ENCODE measurements around the gene LSM8.
A peak's percentile ranks its signal among the peaks of the same experiment; 100 is the strongest.
"Not testable (repeated sequence)": the region's sequence is repeated elsewhere in the genome, so short reads cannot be mapped to it uniquely, and the experiment has no call there.

Gene LSM8

DNA sequence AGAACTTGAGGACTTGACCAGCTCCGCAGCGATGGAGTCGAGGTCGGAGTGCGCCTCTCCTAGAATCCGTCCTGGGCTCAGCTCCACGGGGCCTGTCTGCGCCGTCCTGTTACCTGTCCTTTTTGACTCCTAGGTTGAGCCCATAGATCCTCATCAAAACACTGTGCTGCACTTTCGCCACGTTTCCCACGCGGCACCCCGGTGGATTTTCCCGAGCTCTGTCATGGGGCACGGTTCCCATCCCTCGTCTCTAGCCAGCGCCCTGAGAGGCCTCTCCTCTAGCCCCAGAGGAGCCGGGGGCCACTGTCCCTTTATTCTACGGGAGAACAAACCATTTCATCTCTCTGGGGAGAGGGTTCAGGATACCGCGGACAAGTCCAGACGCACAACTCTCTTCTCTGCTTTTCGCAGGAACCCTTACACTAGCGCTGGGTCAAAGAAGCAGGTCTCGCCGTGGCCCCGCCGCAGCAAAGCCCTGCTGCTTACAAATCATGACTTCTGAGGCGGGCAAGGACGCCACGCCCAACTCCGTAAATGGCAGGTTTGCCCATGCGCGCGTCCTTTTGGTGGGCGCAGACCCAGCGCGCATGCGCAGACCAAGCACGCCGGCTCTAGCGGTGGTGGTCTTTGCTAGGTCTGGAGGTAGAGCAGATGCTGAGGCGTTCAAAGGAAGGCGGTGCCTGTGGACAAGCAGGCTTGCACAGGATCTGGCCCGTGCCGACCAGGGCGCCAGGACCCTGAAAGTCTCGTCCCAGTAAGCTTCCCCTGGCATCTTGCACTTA is 30.3 kb downstream of the LSM8 start:
- peak; percentile 87 for DNase-seq (ENCODE audit: low spot score)

DNA sequence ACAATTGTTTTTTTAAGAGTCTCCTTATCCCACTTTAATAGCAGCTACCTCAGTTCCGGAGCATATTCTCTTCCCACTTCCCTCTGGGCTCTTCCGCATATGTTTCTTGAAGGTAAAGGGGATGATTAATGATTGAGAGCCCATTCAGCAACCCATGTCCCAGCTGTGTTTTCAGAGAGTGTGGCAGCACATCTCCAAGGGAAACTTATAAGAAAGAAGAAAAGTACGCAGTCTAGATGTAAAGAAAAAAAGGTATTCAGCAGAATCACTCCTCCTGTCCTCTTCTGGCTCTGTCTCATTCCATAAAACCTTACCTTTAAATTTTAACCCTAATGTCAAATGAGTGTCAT is 30.8 kb downstream of the LSM8 start:
- DNase-seq (ENCODE audit: low spot score): no peak

DNA sequence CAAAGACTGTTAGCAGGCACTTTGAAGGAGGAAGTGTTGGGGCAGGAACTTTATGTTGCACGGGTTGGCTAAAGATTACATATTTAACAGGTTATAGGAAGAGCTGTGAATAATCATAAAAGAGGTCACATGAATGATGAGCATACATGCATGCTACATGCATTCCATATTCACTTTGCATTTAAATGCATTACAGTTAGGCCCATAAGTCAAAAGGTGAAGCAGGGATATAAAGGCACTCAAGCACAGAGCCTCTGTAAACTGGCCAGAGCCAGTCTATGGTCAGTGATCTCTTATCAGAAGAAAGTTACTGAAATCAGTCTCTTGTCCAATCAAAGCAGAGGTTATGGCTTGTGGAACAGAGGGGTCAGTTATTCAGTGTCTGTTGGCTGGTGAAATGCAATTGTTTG is 33.3 kb downstream of the LSM8 start:
- no peak for DNase-seq (ENCODE audit: low spot score)

DNA sequence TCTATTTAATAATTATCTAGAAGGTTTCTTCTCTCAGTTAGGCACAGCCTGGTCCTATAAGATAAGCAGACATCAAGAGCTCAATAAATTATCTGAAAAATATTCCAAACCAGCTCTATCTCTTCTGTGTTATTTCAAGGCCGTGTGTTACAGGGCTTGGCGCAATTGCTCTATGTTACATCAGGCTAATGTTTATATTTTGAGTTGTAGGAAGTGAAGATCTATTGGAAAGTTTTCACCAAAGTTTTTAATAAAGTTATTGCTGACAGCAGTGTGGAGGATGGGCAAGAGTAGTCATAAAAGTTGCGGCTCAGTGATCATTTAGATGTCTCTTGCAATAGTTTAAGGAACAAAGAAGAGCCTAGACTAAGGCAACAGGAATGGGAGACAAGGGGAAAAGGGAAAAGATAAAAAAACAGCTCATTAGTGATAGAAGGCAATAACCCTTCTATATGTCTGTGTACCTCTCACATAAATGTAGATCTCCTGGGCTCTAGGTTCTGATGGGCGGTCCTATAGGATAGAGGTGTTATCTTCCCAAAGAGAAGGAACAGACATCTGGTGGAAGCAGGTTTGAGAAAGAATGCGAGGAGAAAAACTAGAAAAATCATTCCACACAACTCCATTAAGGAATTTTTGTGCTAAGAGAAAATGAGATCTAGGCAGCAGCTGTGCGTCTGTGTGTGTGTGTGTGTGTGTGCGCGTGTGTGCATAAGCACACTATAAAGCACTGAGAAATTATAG is 34.6 kb downstream of the LSM8 start:
- no peak for DNase-seq (ENCODE audit: low spot score)

DNA sequence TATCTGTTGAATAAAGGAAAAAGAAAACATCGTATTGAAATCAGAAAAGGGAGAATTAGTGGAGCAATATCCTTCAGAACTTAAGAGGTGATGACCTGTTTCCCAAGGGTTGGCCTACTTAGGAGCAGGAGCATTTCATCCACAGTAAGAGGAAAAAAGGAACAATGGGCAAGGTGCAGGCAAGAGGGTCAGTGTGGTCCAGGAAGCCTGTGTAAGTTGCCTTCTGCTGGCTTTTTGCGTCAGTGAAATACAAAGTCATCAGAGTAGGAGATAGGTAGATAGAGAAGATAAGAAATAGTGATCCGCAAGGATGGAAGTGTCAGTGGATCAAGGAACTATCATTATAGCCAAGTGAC is 35.2 kb downstream of the LSM8 start:
- DNase-seq (ENCODE audit: low spot score): no peak

DNA sequence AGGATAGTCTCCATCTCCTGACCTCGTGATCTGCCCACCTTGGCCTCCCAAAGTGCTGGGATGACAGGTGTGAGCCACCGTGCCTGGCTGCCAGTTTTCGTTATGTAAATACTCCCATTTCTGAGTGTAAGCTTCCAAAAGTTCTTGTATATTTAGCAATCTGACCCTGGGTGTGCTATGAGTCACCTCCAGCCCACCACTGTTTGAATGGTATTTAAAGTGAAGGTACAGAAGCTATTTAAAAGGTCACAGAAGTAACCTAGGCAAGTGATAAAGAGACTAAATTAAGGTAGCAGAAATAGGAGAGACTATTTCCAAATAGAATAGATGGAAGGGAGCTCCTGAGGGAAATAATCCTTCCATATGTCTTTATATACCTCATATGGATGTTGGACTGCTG is 36.6 kb downstream of the LSM8 start:
- DNase-seq (ENCODE audit: low spot score): no peak

DNA sequence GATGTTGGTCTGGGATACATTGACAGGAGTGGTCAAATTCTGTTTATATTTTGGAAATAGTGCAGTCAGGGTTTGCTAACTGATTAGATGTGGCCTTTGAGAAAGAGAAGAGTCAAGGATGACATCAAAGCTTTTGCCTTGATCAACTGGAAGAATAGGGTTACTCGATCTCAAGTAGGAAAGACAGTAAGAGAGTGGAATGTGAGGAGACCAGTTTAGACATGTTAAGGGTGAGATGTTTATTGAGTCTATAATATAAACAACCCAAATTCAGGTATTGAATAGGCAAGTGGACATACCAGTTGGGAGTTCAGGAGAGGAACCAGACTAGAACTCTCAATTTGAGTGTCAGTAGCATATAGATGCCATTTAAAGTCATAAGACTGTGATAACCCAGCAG is 38.6 kb downstream of the LSM8 start:
- no peak for DNase-seq (ENCODE audit: low spot score)

DNA sequence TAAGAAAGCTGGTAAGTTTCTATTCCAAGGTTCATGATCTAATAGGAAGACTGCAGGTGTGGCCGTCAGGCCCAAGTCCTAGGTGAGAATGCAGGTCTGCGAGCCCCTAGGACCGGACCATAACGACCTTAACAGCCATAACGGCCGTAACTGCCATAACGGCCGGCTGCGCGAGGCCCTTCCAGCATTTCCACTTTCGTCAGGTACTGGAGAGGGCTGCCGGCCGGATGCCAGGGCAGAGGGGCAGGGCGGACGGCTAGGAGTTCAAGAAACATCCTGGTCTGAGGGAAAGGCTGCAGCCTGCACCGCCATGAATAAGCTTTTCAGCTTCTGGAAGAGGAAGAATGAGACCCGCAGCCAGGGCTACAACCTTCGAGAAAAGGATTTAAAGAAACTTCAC is 40.6 kb downstream of the LSM8 start, which contains the start of gene ANKRD7:
ANKRD7 (plus strand) TSS at position 184 of the 400 bp plus-strand sequence; CDS start at position 311, 127 bp downstream.
- DNase-seq (ENCODE audit: low spot score): no peak

DNA sequence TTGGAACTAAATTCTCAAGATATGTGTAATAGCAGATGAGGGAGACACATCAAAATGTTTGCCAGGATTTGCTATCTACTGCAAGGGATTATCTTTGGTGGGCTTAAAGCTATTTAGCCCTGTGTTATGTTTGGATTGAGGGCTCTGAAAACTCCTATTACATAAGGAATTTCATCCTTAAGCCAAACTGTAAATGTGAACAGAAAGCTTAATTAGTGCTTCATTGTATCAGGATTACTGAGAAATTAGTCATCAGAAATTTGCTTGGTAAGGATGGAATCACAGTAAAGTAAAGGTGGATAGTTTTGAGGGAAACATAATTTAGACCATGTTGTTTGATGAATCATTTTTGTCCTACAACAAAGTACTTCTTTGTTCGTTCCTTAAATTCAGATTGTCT is 48.9 kb downstream of the LSM8 start:
- DNase-seq (ENCODE audit: low spot score): peak; percentile 56

DNA sequence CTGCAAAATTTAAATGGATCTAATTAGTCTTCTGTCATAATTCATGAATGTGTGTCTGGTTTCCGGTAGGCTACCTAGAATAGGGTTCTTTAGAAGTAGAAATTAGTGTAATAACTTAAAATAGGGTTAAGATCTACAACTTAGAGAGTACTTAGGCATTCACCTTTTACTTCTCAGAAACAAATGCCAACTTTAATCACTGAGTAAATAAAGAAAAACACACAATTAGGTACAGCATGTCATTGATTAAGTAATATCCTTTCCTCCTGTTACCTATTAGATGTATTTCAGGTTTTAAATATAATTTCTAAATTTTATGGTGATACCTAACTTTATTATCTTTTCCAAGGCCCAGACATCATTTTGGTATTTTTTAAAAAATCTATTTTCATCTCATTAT is 49.8 kb downstream of the LSM8 start:
- no peak for DNase-seq (ENCODE audit: low spot score)

DNA sequence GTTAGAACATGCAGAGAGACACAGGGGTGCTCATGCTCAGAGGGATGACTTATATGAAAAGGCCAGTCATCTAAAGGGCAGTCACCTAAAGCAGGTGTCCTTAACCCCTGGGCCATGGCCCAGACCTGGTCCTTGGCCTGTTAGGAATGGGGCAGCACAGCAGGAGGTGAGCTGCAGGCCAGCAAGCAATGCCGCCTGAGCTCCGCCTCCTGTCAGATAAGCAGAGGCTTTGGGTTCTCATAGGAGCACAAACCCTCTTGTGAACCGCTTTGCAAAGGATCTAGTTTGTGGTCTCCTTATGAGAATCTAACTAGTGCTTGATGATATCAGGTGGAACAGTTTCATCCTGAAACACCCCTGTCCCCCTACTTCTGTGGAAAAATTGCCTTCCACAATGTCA is 55.0 kb downstream of the LSM8 start:
- no peak for DNase-seq (ENCODE audit: low spot score)

DNA sequence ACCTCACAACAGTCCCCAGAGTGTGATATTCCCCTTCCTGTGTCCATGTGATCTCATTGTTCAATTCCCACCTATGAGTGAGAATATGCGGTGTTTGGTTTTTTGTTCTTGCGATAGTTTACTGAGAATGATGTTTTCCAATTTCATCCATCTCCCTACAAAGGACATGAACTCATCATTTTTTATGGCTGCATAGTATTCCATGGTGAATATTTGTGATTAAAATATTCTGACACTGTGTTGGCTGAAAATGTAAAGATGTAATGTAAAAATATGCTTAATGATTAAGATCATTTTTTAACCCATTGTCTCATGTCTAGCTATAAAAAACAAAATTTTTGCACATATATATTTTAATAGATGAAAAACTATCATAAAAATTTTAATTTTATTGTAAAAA is 56.4 kb downstream of the LSM8 start:
- DNase-seq (ENCODE audit: low spot score): not testable (repeated sequence)
